MM.1S (cell line): ENCODE data around the gene OSBPL2.

Source experiments
- DNase-seq: peaks from one replicate; pipeline ENCODE4 v3.0.0-alpha.2; 2015
- H2AFZ ChIP-seq: fragments of 300-600 bp; sonication (generic); 2 replicates; pipeline ENCODE4 v1.6.0; 2016; ENCODE audit warnings: antibody characterized with exemption, low read length
- H3F3A ChIP-seq: fragments of 300-600 bp; sonication (generic); 2 replicates; pipeline ENCODE4 v1.6.1; 2016; ENCODE audit warnings: mild to moderate bottlenecking, antibody characterized with exemption, low read length, moderate library complexity, mixed read lengths; ENCODE audit not compliant: insufficient read depth
- H3K27ac ChIP-seq: fragments of 300-600 bp; sonication (generic); 2 replicates; pipeline ENCODE4 v1.5.1; 2016; ENCODE audit warnings: mild to moderate bottlenecking, low read length
- H3K27me3 ChIP-seq: fragments of 300-600 bp; sonication (generic); replicated peaks from 2 replicates; pipeline ENCODE4 v1.6.0; 2016; ENCODE audit warnings: low read length; ENCODE audit not compliant: insufficient read depth
- H3K36me3 ChIP-seq: fragments of 300-600 bp; sonication (generic); replicated peaks from 2 replicates; pipeline ENCODE4 v1.6.1; 2016; ENCODE audit warnings: mild to moderate bottlenecking, low read length, mixed read lengths; ENCODE audit not compliant: insufficient read depth
- H3K4me1 ChIP-seq: fragments of 300-600 bp; sonication (generic); 2 replicates; pipeline ENCODE4 v1.6.1; 2016; ENCODE audit warnings: low read length, mixed read lengths
- H3K4me2 ChIP-seq: fragments of 300-600 bp; sonication (generic); 2 replicates; pipeline ENCODE4 v1.6.0; 2016; ENCODE audit warnings: low read depth, low read length
- H3K4me3 ChIP-seq: fragments of 300-600 bp; sonication (generic); 2 replicates; pipeline ENCODE4 v1.5.1; 2016; ENCODE audit warnings: low read length, mixed read lengths
- H3K79me2 ChIP-seq: fragments of 300-600 bp; sonication (generic); 2 replicates; pipeline ENCODE4 v1.6.1; 2016; ENCODE audit warnings: mixed run types, low read length, mixed read lengths
- H3K9ac ChIP-seq: fragments of 300-600 bp; sonication (generic); 2 replicates; pipeline ENCODE4 v1.6.1; 2016; ENCODE audit warnings: low read length, mixed read lengths
- H3K9me2 ChIP-seq: fragments of 300-600 bp; sonication (generic); replicated peaks from 2 replicates; pipeline ENCODE4 v1.6.1; 2016; ENCODE audit warnings: mild to moderate bottlenecking, low read length, mixed read lengths; ENCODE audit not compliant: insufficient read depth
- H3K9me3 ChIP-seq: fragments of 300-600 bp; sonication (generic); replicated peaks from 2 replicates; pipeline ENCODE4 v1.6.1; 2016; ENCODE audit warnings: mild to moderate bottlenecking, low read length, mixed read lengths; ENCODE audit not compliant: insufficient read depth
- H4K20me1 ChIP-seq: fragments of 300-600 bp; sonication (generic); 2 replicates; pipeline ENCODE4 v1.6.1; 2016; ENCODE audit warnings: mild to moderate bottlenecking, low read length, moderate library complexity, mixed read lengths; ENCODE audit not compliant: insufficient read depth
- CTCF ChIP-seq: fragments of 300-600 bp; sonication (generic); IDR thresholded peaks from 2 replicates; pipeline ENCODE4 v1.5.1; 2016; ENCODE audit warnings: antibody characterized with exemption, low read length, mixed read lengths
- EZH2 ChIP-seq: fragments of 300-600 bp; sonication (generic); optimal IDR thresholded peaks from 2 replicates; pipeline ENCODE3; 2017; ENCODE audit warnings: low read depth, mild to moderate bottlenecking, antibody characterized with exemption, low read length, mixed read lengths
- EZH2phosphoT487 ChIP-seq: fragments of 300-600 bp; sonication (generic); IDR thresholded peaks from 2 replicates; pipeline ENCODE4 v1.6.1; 2018; ENCODE audit warnings: antibody characterized with exemption, low read length

The OSBPL2 gene

GRCh38 chr20:62316331-62317166 lies 78.2 kb downstream of the OSBPL2 start:
- Histone ChIP-seq H3K79me2 (no peaks in the 10 kb centered on the region), H3K36me3 (no peaks in the 10 kb centered on the region), H3F3A (peaks cover 6% of the 10 kb centered on the region; the same call in 1 of the 2 replicates)

GRCh38 chr20:62317167-62317655 lies 78.9 kb downstream of the OSBPL2 start:
- Histone ChIP-seq H3K4me3 (no peak overlapping the region), H3K36me3 (no peaks in the 10 kb centered on the region), H3K27ac (no peak overlapping the region), H4K20me1 (no peaks in the 10 kb centered on the region), H3K79me2 (no peaks in the 10 kb centered on the region), H3K9ac (no peak overlapping the region), H3K4me2 (no peak overlapping the region), H3K27me3 (no peaks in the 10 kb centered on the region), H3K4me1 (no peaks in the 10 kb centered on the region), H3K9me2 (no peaks in the 10 kb centered on the region), H3F3A (peaks cover 6% of the 10 kb centered on the region; the same call in 1 of the 2 replicates), H2AFZ (no peak overlapping the region), H3K9me3 (no peaks in the 10 kb centered on the region)
- no peak for TF ChIP-seq EZH2
- no peak for TF ChIP-seq EZH2phosphoT487
- TF ChIP-seq CTCF = no peak
- no peak for DNase-seq

More at GRCh38 chr20:62316331-62317166, 78.2 kb downstream of the OSBPL2 start:
- Histone ChIP-seq H3K4me3 (no peak overlapping the region), H3K27ac (no peak overlapping the region), H3K4me2 (no peak overlapping the region), H3K9me3 (no peaks in the 10 kb centered on the region), H4K20me1 (no peaks in the 10 kb centered on the region), H3K9ac (no peak overlapping the region), H3K9me2 (no peaks in the 10 kb centered on the region), H3K4me1 (no peaks in the 10 kb centered on the region), H2AFZ (no peak overlapping the region), H3K27me3 (no peaks in the 10 kb centered on the region)
- DNase-seq = no peak
- TF ChIP-seq CTCF = no peak
- TF ChIP-seq EZH2 = no peak
- TF ChIP-seq EZH2phosphoT487 = no peak

- no peak overlapping the region for H3K27ac ChIP-seq
Measured at GRCh38 chr20:62318400-62319345, 80.4 kb downstream of the OSBPL2 start.

More at GRCh38 chr20:62318400-62319345, 80.4 kb downstream of the OSBPL2 start:
- DNase-seq = no peak
- Histone ChIP-seq H3K79me2 (no peaks in the 10 kb centered on the region), H2AFZ (no peak overlapping the region), H3K36me3 (no peaks in the 10 kb centered on the region), H3K27me3 (no peaks in the 10 kb centered on the region), H4K20me1 (no peaks in the 10 kb centered on the region), H3K9ac (no peak overlapping the region), H3K4me3 (no peak overlapping the region), H3K4me2 (no peak overlapping the region), H3K9me2 (no peaks in the 10 kb centered on the region), H3K4me1 (no peaks in the 10 kb centered on the region), H3K9me3 (no peaks in the 10 kb centered on the region), H3F3A (peaks cover 6% of the 10 kb centered on the region; the same call in 1 of the 2 replicates)
- TF ChIP-seq CTCF = no peak
